Measurements from ENCODE around the gene CT47A1.
"Not testable (repeated sequence)": the region's sequence is repeated elsewhere in the genome, so short reads cannot be mapped to it uniquely, and the experiment has no call there.

The CT47A1 gene

GRCh38 chrX:120985660-120986059 is at the start of gene CT47A1:
CT47A1 (minus strand) TSS chrX:120985760; CDS start chrX:120985529, 231 bp downstream.
- DNase-seq = not testable (repeated sequence)

GRCh38 chrX:121032531-121032930 is 47.0 kb upstream of the CT47A1 start:
- no peak for DNase-seq

GRCh38 chrX:121030083-121030482 is 44.5 kb upstream of the CT47A1 start:
- DNase-seq = no peak

GRCh38 chrX:121028419-121028818 is 42.9 kb upstream of the CT47A1 start:
- no peak for DNase-seq

GRCh38 chrX:121014826-121015225 is 29.3 kb upstream of the CT47A1 start:
- no peak for DNase-seq

GRCh38 chrX:121013897-121014455 is 28.4 kb upstream of the CT47A1 start:
- DNase-seq = no peak

- no peak for DNase-seq
Measured at GRCh38 chrX:121011254-121011653, 25.7 kb upstream of the CT47A1 start.

- DNase-seq = no peak
Measured at GRCh38 chrX:121010218-121010617, 24.7 kb upstream of the CT47A1 start.

- DNase-seq = no peak
Measured at GRCh38 chrX:121009764-121010163, 24.2 kb upstream of the CT47A1 start.

- DNase-seq = no peak
Measured at GRCh38 chrX:121008920-121009319, 23.4 kb upstream of the CT47A1 start.

GRCh38 chrX:121000589-121000988 is 15.0 kb upstream of the CT47A1 start:
- no peak for DNase-seq

- no peak for DNase-seq
Measured at GRCh38 chrX:120999413-120999812, 13.9 kb upstream of the CT47A1 start.

GRCh38 chrX:120956500-120956899 is 29.1 kb downstream of the CT47A1 start, which contains the start of gene CT47A7:
CT47A7 (minus strand) TSS chrX:120956600; CDS start chrX:120956345, 255 bp downstream.
- DNase-seq = not testable (repeated sequence)
